Lung (tissue), 12 donors: Measurements from ENCODE around the gene NT5C2. TPM values are rescaled to one million over a fixed set of nuclear protein-coding genes. Genes with fewer than 3 reads are reported as not detected.
A peak's percentile ranks its signal among the peaks of the same experiment; 100 is the strongest.
"Not testable (repeated sequence)": the region's sequence is repeated elsewhere in the genome, so short reads cannot be mapped to it uniquely, and the experiment has no call there.

Source experiments
- ATAC-seq: fragments of 200-7000 bp; cut with Tn5 transposase; one replicate; pipeline ENCODE4 v1.9.1; 2020; ENCODE audit warnings: moderate number of reproducible peaks; ENCODE audit not compliant: insufficient read depth, low FRiP score
- DNase-seq, 3 donors: peaks; one replicate each; pipeline ENCODE4 v3.0.0-alpha.2; 2013 to 2017
- H3K27ac ChIP-seq, 2 donors: one replicate each; pipeline ENCODE4 v1.5.1; 2013; ENCODE audit warnings: mild to moderate bottlenecking in 2 of 2, moderate library complexity in 2 of 2, control low read depth in 1 of 2, inconsistent platforms in 1 of 2, low read depth in 1 of 2, low read length in 1 of 2
- H3K27me3 ChIP-seq, 3 donors: one replicate each; pipeline ENCODE4 v1.5.1; 2013; ENCODE audit warnings: low read length in 2 of 3; ENCODE audit not compliant: control insufficient read depth in 3 of 3, insufficient read depth in 3 of 3
- H3K36me3 ChIP-seq, 4 donors: one replicate each; pipeline ENCODE4 v1.5.1; 2013; ENCODE audit warnings: low read length in 4 of 4, mild to moderate bottlenecking in 1 of 4, moderate library complexity in 1 of 4; ENCODE audit not compliant: control insufficient read depth in 4 of 4, insufficient read depth in 4 of 4
- H3K4me1 ChIP-seq, 5 donors: one replicate each; pipeline ENCODE4 v1.5.1; 2013; ENCODE audit warnings: low read length in 5 of 5, mild to moderate bottlenecking in 2 of 5, moderate library complexity in 1 of 5; ENCODE audit not compliant: control insufficient read depth in 5 of 5, insufficient read depth in 5 of 5
- H3K4me3 ChIP-seq: one replicate; pipeline ENCODE4 v1.5.1; 2013; ENCODE audit warnings: mild to moderate bottlenecking, control low read depth, moderate library complexity
- H3K9ac ChIP-seq, 2 donors: one replicate each; pipeline ENCODE4 v1.5.1; 2013; ENCODE audit warnings: low read length in 2 of 2, control low read depth in 1 of 2; ENCODE audit not compliant: insufficient read depth in 1 of 2
- H3K9me3 ChIP-seq, 4 donors: one replicate each; pipeline ENCODE4 v1.5.1; 2013; ENCODE audit warnings: low read length in 3 of 4, mild to moderate bottlenecking in 1 of 4, moderate library complexity in 1 of 4; ENCODE audit not compliant: control insufficient read depth in 4 of 4, insufficient read depth in 3 of 4
- CTCF ChIP-seq: IDR thresholded peaks from 2 replicates; pipeline ENCODE4 v1.5.1; 2012; ENCODE audit warnings: mild to moderate bottlenecking; ENCODE audit errors: control extremely low read depth, extremely low read depth
- WGBS, 2 donors: extraction: QIAGEN DNeasy Blood & Tissue Kit; methylation state at CpG; one replicate each; pipeline ENCODE4 v1.1.7; 2013; 5-methylcytosine and 5-hydroxymethylcytosine counted together
- polyA plus RNA-seq, 2 donors: library from polyadenylated mRNA; stranded (reverse); fragments of 200-250 nt; gene quantifications; one replicate each; pipeline ENCODE4 v1.2.1, GENCODE V29; 2013
- total RNA-seq, 2 donors: library from RNA; depleted of rRNA in 1 of 2; stranded (reverse); fragments of >200 nt in 1 of 2; gene quantifications; one replicate each; pipeline ENCODE4 v1.2.1, GENCODE V29; 2014 to 2021
- donor health status: control.
- donor health status: control.
- donor health status: Bipolar disorder and iron deficiency.
- donor health status: healthy.
- donor health status: DM: yes; HTN: yes; CAD: no.

The NT5C2 gene
- total and polyA plus RNA-seq, 4 donors = 32.1 to 178 (median 64.5) TPM

DNA sequence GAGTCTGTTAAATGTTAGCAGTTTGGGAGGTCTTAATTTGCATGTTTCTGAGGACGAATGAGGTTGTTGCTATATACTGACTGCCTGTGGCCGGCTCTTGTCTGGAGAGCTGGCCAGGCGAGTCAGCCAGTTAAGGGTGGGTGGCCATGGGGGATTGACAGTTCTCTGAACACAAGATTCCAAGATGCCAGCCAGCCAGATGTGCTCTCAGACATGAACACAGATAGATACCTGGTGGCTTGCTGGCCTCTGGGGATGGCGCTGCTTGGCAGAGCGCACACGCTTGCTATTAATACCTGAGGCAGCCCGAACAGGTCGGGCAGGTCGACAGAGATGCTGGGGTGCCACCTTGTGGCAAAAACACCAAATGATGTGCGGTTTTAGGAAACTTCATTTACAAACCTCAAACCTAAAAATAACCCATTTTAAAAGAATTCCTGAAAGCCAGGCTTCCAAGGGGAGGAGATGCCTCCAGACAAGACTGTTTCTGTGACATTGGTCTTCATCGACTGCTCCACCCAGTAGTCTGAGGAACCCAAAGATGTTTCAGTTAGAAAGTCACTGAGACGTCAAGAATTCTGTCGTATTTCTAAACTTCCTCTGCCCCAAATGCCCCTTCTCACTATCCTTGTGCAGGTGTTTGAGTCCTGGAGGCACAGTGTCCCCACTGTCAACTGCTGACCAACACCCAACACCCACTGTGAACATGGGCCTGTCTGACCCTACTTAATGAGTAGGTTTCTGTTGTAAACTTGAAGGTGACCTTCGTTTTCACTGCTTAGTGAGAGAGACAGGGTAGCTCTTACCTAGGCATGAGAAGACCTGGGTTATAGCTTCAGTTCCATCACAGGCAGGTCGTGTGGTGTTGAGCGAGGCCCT is 123.4 kb downstream of the NT5C2 start:
- peaks cover 2 to 12% (median 6%) of the 10 kb centered on the region in 4 donors for H3K36me3 ChIP-seq
- no peaks in the 10 kb centered on the region for H3K9me3 ChIP-seq
- WGBS, 2 donors = 37 to 39% methylated on average over 16 of the region's 16 CpGs
- DNase-seq = peak; percentile 46 to 67 (median 54)
- H3K4me1 ChIP-seq = no peaks in the 10 kb centered on the region
- no peak overlapping the region for H3K9ac ChIP-seq
- peak; percentile 72 for ATAC-seq
- no peak overlapping the region for H3K4me3 ChIP-seq
- peak; percentile 63 for TF ChIP-seq CTCF
- no peak overlapping the region for H3K27ac ChIP-seq
- no peaks in the 10 kb centered on the region for H3K27me3 ChIP-seq

- H3K9ac ChIP-seq = no peak overlapping the region
- H3K36me3 ChIP-seq = peaks cover 2 to 12% (median 6%) of the 10 kb centered on the region in 4 donors
- no peak for TF ChIP-seq CTCF
- no peaks in the 10 kb centered on the region for H3K4me1 ChIP-seq
- no peak overlapping the region for H3K4me3 ChIP-seq
- ATAC-seq (no peak), DNase-seq (no peak)
- H3K9me3 ChIP-seq = no peaks in the 10 kb centered on the region
- H3K27me3 ChIP-seq = no peaks in the 10 kb centered on the region
- 88 to 97% methylated on average over 6 of the region's 6 CpGs for WGBS, 2 donors
- H3K27ac ChIP-seq = no peak overlapping the region
Observed at GRCh38 chr10:103067956-103068355, 125.1 kb downstream of the NT5C2 start.

DNA sequence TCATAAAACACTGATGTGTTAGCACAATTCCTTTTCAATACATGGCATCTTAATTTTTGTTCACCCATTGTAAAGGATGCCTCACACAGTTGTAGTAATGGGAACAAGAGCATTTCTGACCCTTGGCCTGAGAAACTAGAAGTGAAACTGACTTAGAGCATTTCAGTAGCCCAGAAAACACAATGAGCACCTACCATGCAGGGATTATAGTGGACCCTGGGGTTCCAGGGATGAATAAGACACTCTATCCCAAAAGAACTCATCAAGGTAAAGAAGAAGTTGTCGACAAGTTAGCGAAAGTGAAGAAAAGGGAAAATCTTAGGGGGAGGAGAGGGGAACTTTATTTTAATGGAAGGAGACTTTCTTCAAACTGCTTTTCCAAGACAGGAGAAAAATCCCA is 125.6 kb downstream of the NT5C2 start:
- H3K36me3 ChIP-seq = peaks cover 2 to 12% (median 6%) of the 10 kb centered on the region in 4 donors
- DNase-seq (no peak), ATAC-seq (no peak)
- WGBS, 2 donors = 94 to 95% methylated on average over 2 of the region's 2 CpGs
- no peaks in the 10 kb centered on the region for H3K4me1 ChIP-seq
- H3K9me3 ChIP-seq = no peaks in the 10 kb centered on the region
- no peak overlapping the region for H3K4me3 ChIP-seq
- TF ChIP-seq CTCF = no peak
- no peak overlapping the region for H3K9ac ChIP-seq
- no peaks in the 10 kb centered on the region for H3K27me3 ChIP-seq
- H3K27ac ChIP-seq = no peak overlapping the region

DNA sequence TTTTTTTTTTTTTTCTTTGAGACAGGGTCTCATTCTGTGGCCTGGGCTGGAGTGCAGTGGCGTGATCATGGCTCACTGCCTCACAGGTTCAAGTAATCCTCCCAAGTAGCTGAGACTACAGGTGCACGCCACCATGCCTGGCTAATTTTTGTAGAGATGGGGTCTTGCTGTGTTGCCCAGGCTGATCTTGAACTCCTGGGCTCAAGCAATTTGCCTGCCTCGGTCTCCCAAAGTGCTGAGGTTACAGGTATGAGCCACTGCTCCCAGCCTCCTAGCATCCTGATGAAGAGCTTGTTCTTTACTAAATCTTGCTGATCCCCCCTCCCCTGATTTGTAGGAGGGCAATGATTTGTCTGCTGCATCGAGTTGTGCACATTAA is 126.0 kb downstream of the NT5C2 start:
- not testable (repeated sequence) for H3K4me3 ChIP-seq, H3K4me1 ChIP-seq, H3K27ac ChIP-seq, H3K9ac ChIP-seq, DNase-seq, H3K27me3 ChIP-seq, H3K9me3 ChIP-seq, ATAC-seq
- 92 to 94% methylated on average over 4 of the region's 4 CpGs for WGBS, 2 donors
- H3K36me3 ChIP-seq = peaks cover 2 to 12% (median 6%) of the 10 kb centered on the region in 4 donors
